Measurements from ENCODE around the gene DOCK2.

DOCK2 gene

DNA sequence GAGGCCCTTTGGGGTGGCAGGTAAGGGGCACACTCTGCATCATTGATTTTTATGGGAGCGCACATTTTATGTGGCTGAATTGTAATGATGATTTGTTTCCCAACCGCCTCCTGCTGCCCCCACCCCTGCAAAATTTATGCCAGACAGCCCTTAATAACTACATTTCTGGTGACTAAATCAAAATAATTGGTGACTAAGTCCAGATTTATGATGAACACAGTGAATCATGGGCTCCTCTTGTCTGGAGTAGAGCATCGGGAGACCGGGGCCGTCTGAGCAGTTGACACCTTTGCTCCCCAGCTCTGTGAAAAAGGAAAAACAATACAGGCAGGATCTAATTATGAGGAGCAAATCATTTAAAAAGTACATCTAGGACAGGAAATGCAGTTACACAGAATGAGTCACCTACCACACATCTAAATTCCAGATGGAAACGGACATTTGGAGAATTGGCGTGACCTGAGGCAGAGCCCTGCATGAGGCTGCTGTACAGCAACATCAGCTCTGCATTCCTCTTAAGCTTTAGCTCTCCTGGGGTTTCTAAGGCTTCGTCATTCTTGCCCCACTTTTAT is 58.9 kb downstream of the DOCK2 start:
- Histone ChIP-seq H3K9me3 (ENCODE audit: severe bottlenecking) (no peaks in the 10 kb centered on the region), H3K27me3 (ENCODE audit: insufficient read depth, low read depth, severe bottlenecking) (peaks cover 78% of the 10 kb centered on the region), H3K4me3 (ENCODE audit: low read depth, low read length) (no peak overlapping the region), H3K36me3 (no peaks in the 10 kb centered on the region), H3K27ac (no peak overlapping the region)
- TF ChIP-seq, protein P1, sequence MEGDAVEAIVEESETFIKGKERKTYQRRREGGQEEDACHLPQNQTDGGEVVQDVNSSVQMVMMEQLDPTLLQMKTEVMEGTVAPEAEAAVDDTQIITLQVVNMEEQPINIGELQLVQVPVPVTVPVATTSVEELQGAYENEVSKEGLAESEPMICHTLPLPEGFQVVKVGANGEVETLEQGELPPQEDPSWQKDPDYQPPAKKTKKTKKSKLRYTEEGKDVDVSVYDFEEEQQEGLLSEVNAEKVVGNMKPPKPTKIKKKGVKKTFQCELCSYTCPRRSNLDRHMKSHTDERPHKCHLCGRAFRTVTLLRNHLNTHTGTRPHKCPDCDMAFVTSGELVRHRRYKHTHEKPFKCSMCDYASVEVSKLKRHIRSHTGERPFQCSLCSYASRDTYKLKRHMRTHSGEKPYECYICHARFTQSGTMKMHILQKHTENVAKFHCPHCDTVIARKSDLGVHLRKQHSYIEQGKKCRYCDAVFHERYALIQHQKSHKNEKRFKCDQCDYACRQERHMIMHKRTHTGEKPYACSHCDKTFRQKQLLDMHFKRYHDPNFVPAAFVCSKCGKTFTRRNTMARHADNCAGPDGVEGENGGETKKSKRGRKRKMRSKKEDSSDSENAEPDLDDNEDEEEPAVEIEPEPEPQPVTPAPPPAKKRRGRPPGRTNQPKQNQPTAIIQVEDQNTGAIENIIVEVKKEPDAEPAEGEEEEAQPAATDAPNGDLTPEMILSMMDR (IDR thresholded peaks at IDR 0.05; ENCODE audit: low read depth, low read length) = no peak
- no peak for DNase-seq

DNA sequence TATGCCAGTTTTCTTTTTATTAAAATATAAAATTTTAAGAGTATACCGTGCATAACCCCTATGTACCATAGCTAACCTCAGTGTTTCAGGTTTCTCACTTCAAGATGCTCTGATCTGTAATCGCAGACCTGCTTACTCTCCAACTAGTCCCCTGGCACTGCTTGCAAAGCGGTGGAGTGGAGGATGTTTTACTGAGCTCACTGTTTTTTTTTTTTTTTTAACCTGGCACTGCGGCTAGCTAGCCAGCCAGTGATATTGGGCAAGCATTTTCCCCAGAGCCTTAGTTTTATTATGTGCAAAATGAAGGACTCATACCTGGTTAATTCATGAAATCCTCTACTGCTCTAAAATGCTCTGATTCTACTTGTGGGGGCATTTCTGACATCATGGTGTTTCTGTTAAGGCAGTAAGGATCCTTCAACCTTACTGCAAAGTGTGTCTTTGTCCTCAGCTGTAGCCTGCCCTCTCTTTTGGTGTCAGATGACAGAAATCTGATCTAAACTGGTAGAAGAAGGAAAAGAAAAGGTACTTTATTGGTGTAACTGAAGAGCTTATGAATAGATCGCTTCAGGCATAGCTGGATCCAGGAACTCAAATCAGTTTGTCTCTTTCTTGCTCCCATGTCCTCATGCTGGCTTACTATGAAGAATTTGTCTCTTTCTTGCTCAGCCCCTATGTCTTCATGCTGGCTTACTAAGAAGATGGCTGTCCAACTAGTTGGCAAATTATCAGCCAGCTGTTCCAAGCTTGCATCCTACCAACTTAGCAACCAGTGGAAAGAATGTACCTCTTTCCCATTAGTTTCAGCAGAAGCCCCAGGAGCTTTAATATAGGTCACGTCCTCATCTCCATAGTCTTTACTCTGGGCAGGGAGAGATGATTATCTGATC is 59.8 kb downstream of the DOCK2 start:
- H3K27me3 ChIP-seq (ENCODE audit: insufficient read depth, low read depth, severe bottlenecking) = peaks cover 80% of the 10 kb centered on the region
- TF ChIP-seq, protein P1 (IDR thresholded peaks at IDR 0.05; ENCODE audit: low read depth, low read length) = no peak
- no peak overlapping the region for H3K27ac ChIP-seq
- no peaks in the 10 kb centered on the region for H3K9me3 ChIP-seq (ENCODE audit: severe bottlenecking)
- H3K4me3 ChIP-seq (ENCODE audit: low read depth, low read length) = no peak overlapping the region
- no peak for DNase-seq
- H3K36me3 ChIP-seq = no peaks in the 10 kb centered on the region

DNA sequence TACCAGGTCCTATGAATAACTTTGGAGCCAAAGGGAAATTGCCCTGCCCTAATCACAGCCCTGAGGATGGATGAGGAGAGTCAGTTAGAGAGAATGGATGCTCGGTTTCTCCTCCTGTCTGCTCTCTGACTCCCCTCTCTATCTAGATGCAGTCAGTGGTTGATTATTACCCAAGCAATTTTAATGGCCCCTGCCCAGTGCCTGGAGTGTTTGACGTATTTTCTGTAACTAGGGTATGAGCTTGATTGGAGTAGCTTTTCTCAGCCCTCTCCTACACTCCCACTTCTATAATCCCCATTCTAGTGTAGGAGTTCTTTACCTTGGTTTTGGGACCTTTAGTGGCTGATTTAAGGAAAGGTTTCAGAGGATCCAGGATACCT is 60.4 kb downstream of the DOCK2 start:
- Histone ChIP-seq H3K4me3 (ENCODE audit: low read depth, low read length) (no peak overlapping the region), H3K9me3 (ENCODE audit: severe bottlenecking) (no peaks in the 10 kb centered on the region), H3K27ac (no peak overlapping the region), H3K36me3 (no peaks in the 10 kb centered on the region), H3K27me3 (ENCODE audit: insufficient read depth, low read depth, severe bottlenecking) (peaks cover 82% of the 10 kb centered on the region)
- TF ChIP-seq, protein P1 (IDR thresholded peaks at IDR 0.05; ENCODE audit: low read depth, low read length) = no peak
- no peak for DNase-seq

DNA sequence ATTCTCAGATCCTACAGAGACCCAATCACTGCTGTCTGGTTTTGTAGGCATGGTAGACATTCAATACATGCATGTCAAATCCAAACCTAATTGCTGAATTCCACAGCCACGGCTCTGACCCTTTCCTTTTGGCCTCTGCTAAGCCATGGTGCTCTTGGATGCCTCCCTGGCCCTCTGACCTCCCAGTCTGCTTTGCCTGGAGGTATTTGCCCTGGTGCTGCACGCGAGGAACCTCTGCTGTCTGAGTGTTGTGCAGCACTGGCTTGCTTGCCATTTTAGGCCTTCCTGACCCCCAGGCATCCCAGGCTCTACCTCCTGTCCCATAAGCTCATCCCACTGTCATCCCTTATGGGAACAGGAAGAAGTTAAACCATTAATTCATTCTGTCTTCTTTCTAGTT is 60.9 kb downstream of the DOCK2 start:
- H3K36me3 ChIP-seq = no peaks in the 10 kb centered on the region
- H3K27me3 ChIP-seq (ENCODE audit: insufficient read depth, low read depth, severe bottlenecking) = peaks cover 82% of the 10 kb centered on the region
- no peak for DNase-seq
- TF ChIP-seq, protein P1 (IDR thresholded peaks at IDR 0.05; ENCODE audit: low read depth, low read length) = no peak
- H3K4me3 ChIP-seq (ENCODE audit: low read depth, low read length) = no peak overlapping the region
- no peak overlapping the region for H3K27ac ChIP-seq
- no peaks in the 10 kb centered on the region for H3K9me3 ChIP-seq (ENCODE audit: severe bottlenecking)

DNA sequence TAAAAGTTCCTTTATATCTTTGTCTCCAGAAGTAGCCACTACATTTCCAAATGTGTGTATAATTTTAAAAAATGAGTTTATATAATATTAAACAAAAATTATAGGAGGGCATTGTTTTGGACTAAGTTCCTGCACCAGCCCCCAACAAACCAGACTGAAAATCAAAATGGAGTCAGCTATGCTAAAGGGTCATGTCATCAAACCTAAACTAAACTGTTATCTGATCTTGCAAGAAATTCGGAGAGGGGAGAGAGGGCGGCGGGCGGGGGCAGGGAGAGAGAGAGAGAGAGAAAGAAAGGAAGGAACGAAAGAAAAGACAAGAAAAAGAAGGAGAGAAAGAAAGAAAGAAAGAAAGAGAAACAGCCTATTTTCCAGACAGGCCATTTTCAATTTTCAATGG is 63.5 kb downstream of the DOCK2 start:
- no peaks in the 10 kb centered on the region for H3K36me3 ChIP-seq
- DNase-seq = no peak
- no peaks in the 10 kb centered on the region for H3K9me3 ChIP-seq (ENCODE audit: severe bottlenecking)
- H3K27ac ChIP-seq = no peak overlapping the region
- no peak overlapping the region for H3K4me3 ChIP-seq (ENCODE audit: low read depth, low read length)
- peaks cover 82% of the 10 kb centered on the region for H3K27me3 ChIP-seq (ENCODE audit: insufficient read depth, low read depth, severe bottlenecking)
- TF ChIP-seq, protein P1 (IDR thresholded peaks at IDR 0.05; ENCODE audit: low read depth, low read length) = no peak
